Osteoblast (primary cell): ENCODE measurements around the gene SFRP5. TPM values are rescaled to one million over a fixed set of nuclear protein-coding genes. Genes with fewer than 3 reads are reported as not detected.

Source experiments
- DNase-seq: peaks from one replicate; pipeline ENCODE4 v3.0.0; 2011; ENCODE audit warnings: low spot score, mixed read lengths; ENCODE audit not compliant: insufficient read length; ENCODE audit errors: missing footprints
- H2AFZ ChIP-seq: 2 replicates; pipeline ENCODE4 v1.6.0; 2011; ENCODE audit warnings: mild to moderate bottlenecking, low read length
- H3K27ac ChIP-seq: 2 replicates; pipeline ENCODE4 v1.5.1; 2011; ENCODE audit warnings: mild to moderate bottlenecking, low read depth, low read length, moderate library complexity
- H3K27me3 ChIP-seq: 2 replicates; pipeline ENCODE4 v1.6.0; 2012; ENCODE audit warnings: mild to moderate bottlenecking, control low read depth, inconsistent platforms, low read length, moderate library complexity; ENCODE audit not compliant: insufficient read depth
- H3K36me3 ChIP-seq: 2 replicates; pipeline ENCODE4 v1.5.1; 2011; ENCODE audit warnings: mild to moderate bottlenecking, low read length, control low read depth, moderate library complexity; ENCODE audit not compliant: insufficient read depth
- H3K4me1 ChIP-seq: 2 replicates; pipeline ENCODE4 v1.5.1; 2011; ENCODE audit warnings: mild to moderate bottlenecking, low read length, control low read depth, moderate library complexity; ENCODE audit not compliant: insufficient read depth
- H3K4me2 ChIP-seq: 2 replicates; pipeline ENCODE4 v1.6.0; 2011; ENCODE audit warnings: mild to moderate bottlenecking, low read length; ENCODE audit not compliant: insufficient read depth
- H3K4me3 ChIP-seq: fragments of 200-600 bp; sonication (generic); 3 replicates; pipeline ENCODE4 v1.5.1; 2012; ENCODE audit warnings: mild to moderate bottlenecking, low read length, inconsistent platforms; ENCODE audit not compliant: insufficient read depth
- H3K79me2 ChIP-seq: 2 replicates; pipeline ENCODE4 v1.6.0; 2012; ENCODE audit warnings: mild to moderate bottlenecking, low read length, control low read depth, inconsistent platforms; ENCODE audit not compliant: insufficient read depth
- H3K9me3 ChIP-seq: 2 replicates; pipeline ENCODE4 v1.5.1; 2011; ENCODE audit warnings: low read depth, low read length, control low read depth
- H4K20me1 ChIP-seq: 2 replicates; pipeline ENCODE4 v1.6.0; 2012; ENCODE audit warnings: mild to moderate bottlenecking, low read length, control low read depth; ENCODE audit not compliant: insufficient read depth
- CTCF ChIP-seq: IDR thresholded peaks from 2 replicates; pipeline ENCODE4 v1.5.1; 2011; ENCODE audit warnings: mild to moderate bottlenecking, low read depth, low read length, moderate library complexity; ENCODE audit errors: extremely low read depth
- total RNA-seq: library from RNA; depleted of rRNA; stranded (reverse); fragments of >200 nt; gene quantifications from 2 replicates; pipeline ENCODE4 v1.2.3, GENCODE V29; 2012

Gene SFRP5
- total RNA-seq, 1 donor = not detected

GRCh38 chr10:97774811-97775294 is 3.1 kb upstream of the SFRP5 start:
- Histone ChIP-seq H3K27me3 (peaks cover 37% of the 10 kb centered on the region), H4K20me1 (peaks cover 8% of the 10 kb centered on the region), H2AFZ (no peak overlapping the region), H3K4me1 (no peaks in the 10 kb centered on the region), H3K4me2 (no peak overlapping the region), H3K9me3 (no peaks in the 10 kb centered on the region), H3K36me3 (no peaks in the 10 kb centered on the region), H3K79me2 (no peaks in the 10 kb centered on the region), H3K4me3 (no peak overlapping the region), H3K27ac (no peak overlapping the region)
- peak; percentile 88 for DNase-seq
- no peak for TF ChIP-seq CTCF

DNA sequence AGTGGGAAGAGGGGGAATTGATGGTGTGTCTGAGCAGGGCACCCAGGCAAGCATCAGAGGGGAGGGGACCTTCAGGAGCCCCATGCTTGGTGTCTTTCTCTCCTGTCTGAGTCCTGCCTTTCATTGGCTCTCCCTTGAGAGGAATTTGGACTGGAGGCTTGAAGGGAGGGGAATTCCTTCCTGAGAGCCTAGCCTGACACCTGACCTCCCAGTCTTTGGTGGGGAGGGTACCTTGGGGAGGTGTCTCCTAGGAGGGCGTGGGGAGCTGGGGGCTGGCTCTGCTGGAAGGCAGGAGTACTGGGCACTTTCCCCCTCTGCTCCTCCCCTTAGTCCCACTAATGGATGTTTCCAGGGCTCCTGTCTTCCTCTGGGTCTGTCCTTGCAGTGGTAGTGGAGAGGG is 1.3 kb upstream of the SFRP5 start:
- H3K79me2 ChIP-seq = no peaks in the 10 kb centered on the region
- H3K4me1 ChIP-seq = no peaks in the 10 kb centered on the region
- H3K27me3 ChIP-seq = peaks cover 42% of the 10 kb centered on the region
- TF ChIP-seq CTCF = no peak
- no peaks in the 10 kb centered on the region for H3K9me3 ChIP-seq
- peaks cover 10% of the 10 kb centered on the region for H4K20me1 ChIP-seq
- no peak overlapping the region for H3K4me2 ChIP-seq
- no peak overlapping the region for H2AFZ ChIP-seq
- no peaks in the 10 kb centered on the region for H3K36me3 ChIP-seq
- no peak overlapping the region for H3K4me3 ChIP-seq
- no peak overlapping the region for H3K27ac ChIP-seq
- DNase-seq = no peak

DNA sequence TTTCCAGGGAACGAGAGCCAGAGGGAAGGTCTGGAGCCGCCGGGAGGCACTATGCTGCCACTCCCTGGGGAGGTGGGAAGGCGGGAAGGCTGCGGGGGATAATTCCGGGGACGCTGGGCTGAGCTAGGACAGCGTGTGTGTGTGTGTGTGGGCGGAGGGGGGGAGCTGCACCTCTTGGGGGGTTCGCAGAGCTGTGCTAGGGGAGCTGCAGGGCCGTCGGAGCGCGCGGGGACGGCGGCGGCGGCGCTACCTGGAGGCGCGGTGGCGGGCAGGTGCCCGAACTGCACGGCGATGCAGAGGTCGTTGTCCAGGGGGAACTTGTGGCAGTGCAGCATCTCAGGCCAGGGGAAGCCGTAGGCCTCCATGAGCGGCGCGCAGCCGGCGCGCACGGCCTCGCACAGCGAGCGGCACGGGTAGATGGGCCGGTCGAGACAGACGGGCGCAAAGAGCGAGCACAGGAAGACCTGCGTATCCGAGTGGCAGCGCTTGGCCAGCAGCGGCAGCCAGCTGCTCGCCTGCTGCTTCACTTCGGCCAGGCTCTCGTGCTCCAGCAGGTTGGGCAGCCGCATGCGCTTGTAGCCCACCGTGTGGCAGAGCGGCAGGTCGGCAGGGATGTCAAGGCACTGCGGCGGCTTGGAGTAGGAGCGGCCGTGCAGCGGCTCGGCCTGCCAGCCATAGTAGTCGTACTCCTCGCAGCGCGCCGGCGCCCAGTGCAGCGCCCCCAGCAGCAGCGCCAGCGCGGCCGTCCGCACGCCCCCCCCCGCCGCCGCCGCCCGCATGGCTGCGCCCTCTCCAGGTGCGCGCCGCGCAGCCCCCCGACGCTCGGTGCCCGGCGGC is 526 bp downstream of the SFRP5 start:
- no peak for TF ChIP-seq CTCF
- Histone ChIP-seq H3K9me3 (no peaks in the 10 kb centered on the region), H4K20me1 (peaks cover 10% of the 10 kb centered on the region), H2AFZ (no peak overlapping the region), H3K4me2 (no peak overlapping the region), H3K4me3 (no peak overlapping the region), H3K27ac (no peak overlapping the region), H3K36me3 (no peaks in the 10 kb centered on the region), H3K79me2 (no peaks in the 10 kb centered on the region), H3K27me3 (peaks cover 42% of the 10 kb centered on the region), H3K4me1 (no peaks in the 10 kb centered on the region)
- DNase-seq = peak; percentile 90

DNA sequence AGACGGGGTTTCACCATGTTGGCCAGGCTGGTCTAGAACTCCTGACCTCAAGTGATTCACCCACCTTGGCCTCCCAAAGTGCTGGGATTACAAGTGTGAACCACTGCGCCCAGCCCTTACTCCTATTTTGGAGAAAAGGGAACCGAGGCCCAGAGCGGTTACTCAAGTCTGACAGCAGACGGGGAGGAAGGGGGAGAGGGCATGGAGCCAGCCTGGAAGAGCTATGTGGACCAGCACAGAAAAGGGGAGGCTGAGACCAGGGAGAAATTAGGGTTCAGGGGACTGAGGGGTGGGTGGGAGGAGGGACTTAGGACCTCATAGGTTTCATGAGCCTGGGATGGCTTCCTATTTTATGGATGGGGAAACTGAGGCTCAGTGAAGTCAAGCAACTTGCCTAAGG is 1.5 kb downstream of the SFRP5 start:
- peak; percentile 68 for DNase-seq
- Histone ChIP-seq H3K27ac (no peak overlapping the region), H3K79me2 (no peaks in the 10 kb centered on the region), H2AFZ (no peak overlapping the region), H4K20me1 (peaks cover 14% of the 10 kb centered on the region), H3K9me3 (no peaks in the 10 kb centered on the region), H3K4me1 (no peaks in the 10 kb centered on the region), H3K4me2 (no peak overlapping the region), H3K36me3 (no peaks in the 10 kb centered on the region), H3K27me3 (peaks cover 42% of the 10 kb centered on the region), H3K4me3 (no peak overlapping the region)
- TF ChIP-seq CTCF = no peak
